GM21390 (cell line): ENCODE results near the gene CPXM2.

Source experiments
- ATAC-seq: cut with Tn5 transposase; IDR thresholded peaks from one replicate; pipeline ENCODE4 v1.9.1; 2021; ENCODE audit not compliant: unreplicated experiment

The CPXM2 gene

DNA sequence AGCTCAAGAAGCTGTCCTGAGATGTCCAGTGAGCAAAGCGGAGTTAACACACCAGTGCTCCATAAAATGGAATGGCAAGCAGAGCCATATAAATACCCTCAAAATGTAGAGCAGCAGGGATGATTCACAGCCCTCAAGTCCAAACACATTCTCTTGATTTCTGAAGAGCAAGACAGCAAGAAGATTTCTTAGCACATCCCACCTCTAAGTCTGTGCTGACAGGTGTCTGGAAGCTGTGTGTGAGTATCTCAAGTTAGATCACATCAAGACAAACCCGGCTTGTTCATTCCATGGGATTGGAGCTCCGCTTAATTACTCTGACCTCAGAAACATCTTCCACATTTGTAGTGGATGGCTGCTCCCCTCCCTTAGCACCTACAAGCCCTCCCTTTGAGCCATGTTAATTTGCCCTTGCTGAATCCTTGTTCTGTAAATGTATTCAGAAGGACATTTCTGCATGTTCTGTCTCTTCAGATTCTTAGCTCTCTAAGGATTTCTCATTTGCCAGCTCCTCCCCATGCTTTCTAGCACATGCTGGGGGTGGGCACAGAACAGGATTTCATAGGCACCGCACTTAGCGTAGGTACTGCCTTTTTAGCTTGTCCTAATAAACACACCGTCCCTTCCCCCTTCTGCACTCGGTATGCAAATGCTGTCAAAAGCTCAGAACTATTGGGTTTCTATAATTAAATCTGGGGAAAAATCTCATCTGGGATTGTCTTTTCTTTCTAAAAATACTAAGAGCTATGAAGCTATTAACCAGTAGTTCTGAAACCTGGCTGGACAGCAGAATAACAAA is 112.7 kb downstream of the CPXM2 start:
- no peak for ATAC-seq

DNA sequence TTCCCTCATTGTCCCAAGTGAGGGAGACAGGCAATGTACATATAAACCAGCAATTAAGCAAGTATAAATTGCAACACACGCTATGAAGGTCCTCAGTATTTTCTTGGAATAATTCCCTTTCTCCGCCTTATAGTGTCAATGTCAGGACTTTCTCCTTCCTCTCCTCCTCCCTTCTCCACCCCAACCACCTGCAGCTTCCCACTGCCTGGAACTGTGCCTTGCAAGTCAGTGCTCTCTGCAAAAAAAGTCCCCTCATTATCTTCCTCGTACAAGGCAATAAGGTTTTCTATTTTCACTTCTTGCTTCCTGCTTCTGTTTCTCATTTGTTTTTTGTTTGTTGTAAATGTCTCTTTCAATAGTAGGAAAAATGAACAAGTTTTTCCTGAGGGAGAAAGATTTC is 113.7 kb downstream of the CPXM2 start:
- no peak for ATAC-seq

DNA sequence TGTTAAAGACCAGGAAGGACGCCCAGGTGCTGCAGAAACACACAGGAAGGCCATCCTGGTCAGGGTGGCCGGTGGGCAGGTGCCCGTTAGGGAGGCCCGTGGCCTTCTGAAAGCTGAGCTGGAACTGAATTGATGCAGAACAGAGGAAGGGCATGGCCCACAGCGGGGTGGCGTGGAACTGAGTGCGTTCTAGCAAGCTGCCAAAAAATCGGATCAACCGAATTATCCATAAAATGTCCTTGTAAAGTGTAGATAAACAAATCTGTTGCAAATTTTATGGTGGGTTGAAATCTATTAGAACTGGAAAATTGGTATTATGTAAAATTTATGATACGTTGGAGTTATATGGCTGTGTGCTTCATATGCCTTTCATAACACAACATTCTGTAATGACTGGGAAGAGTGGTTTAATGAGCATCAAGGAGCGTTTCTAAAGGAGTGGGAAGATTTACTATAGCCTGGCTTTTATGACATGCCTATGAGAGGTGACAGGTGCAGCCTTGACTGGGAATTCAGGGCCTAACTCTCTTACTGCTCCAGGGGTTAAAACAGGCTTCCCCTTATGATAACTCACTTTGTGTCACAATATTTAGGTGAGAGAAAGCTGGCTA is 117.4 kb downstream of the CPXM2 start:
- no peak for ATAC-seq

DNA sequence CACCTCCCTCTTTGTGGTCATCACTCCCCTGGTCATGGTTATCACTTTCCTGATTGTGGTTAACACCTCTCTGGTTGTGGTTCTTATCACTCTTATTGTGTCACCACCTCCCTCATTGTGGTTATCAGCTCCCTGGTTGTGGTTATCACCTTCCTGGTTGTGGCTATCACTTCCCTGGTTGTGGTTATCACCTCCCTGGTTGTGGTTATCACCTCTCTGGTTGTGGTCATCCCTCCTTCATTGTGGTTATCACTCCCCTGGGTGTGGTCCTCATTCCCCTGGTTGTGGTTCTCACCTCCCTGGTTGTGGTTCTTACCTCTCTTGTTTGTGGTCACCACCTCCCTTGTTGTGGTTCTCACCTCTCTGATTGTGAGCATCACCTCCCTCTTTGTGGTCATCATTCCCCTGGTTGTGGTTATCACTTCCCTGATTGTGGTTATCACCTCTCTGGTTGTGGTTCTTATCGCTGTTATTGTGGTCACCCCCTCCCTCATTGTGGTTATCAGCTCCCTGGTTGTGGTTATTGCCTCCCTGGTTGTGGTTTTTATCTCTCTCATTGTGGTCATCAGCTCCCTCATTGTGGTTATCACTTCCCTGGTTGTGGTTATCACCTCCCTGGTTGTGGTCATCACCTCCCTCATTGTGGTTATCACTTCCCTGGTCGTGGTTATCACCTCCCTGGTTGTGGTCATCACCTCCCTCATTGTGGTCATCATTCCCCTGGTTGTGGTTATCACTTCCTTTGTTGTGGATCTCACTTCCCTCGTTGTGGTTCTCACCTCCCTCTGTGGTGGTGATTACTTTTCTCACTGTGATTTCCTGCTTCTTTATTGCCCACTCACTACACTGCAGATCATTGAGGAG is 118.7 kb downstream of the CPXM2 start:
- no peak for ATAC-seq

DNA sequence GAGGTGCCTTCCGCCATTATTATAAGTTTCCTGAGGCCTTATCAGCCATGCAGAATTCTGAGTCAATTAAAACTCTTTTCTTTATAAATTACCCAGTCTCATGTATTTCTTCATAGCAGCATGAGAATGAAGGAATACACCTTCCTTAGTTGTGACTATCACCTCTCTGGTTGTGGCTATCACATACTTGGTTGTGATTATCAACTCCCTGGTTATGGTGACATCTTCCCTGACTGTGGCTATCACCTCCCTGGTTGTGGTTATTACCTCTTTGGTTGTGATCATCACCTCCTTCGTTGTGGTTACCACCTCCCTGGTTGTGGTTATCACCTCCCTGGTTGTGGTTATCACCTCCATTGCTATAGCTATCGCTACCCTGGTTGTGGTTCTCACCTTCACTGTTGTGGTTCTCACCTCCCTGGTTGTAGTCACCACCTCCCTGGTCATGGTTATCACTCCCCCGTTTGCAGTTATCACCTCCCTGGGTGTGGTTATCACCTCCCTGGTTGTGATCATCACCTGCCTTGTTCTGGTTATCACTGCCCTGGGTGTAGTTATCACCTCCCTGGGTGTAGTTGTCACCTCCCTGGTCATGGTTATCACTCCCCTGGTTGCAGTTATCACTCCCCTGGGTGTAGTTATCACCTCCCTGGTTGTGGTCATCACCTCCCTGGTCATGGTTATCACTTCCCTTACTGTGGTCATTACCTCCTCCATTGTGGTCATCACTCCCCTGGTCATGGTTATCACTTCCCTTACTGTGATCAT is 119.5 kb downstream of the CPXM2 start:
- ATAC-seq, result no peak

DNA sequence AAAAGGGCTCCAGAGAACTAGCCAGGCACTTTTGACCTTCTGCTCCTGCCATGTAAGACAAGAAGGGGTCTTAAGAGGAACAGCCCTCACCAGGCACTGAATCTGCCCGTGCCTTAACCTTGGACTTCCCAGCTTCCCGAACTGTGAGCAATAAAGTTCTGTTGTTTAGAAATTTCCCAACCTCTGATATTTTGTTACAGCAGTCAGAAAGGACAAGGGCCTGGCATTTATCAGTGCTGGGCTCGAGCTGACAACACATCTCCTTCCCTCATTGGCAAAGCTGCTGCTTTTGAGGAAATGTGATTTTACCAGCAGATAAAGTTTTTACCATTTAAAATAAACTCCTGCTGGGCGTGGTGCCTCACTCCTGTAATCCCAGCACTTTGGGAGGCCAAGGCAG is 122.0 kb downstream of the CPXM2 start:
- ATAC-seq, result no peak

DNA sequence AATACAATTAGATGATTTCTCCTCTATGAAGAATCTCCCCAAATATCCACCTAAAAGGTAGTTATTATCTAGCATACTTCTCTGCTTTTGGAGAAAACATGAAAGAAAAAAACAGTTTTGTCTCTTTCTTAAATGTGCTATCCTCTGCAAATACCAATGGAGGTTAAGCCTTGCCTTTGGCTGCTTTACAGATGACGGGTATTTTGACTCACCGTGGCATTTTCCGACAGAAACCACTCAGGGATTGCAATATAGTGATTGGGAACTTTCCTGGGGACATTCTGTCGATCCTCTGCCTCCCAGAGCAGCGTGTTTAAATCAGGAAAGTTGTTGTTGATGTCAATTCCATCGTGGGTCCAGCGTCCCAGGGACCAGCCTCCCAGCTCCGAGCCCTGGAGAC is 124.8 kb downstream of the CPXM2 start:
- ATAC-seq, result no peak

DNA sequence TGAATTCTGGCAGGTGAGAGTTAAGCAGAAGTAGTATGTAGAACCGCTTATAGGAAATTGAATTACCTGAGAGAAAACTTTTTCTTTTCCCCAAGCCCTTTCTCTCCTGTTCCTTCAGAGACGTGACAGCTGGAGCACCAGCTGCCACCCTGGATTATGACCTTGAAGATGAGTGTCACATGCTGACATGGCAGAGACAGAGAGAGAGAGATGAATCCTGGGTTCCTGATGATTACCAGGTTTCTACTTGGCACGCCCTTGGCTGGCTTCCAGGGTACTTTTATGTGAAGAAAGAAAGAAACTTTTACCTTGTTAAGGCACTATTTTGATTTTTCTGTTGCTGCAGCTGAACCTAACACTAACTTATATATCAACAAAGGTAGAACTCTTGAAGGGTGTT is 125.6 kb downstream of the CPXM2 start:
- ATAC-seq, result no peak

DNA sequence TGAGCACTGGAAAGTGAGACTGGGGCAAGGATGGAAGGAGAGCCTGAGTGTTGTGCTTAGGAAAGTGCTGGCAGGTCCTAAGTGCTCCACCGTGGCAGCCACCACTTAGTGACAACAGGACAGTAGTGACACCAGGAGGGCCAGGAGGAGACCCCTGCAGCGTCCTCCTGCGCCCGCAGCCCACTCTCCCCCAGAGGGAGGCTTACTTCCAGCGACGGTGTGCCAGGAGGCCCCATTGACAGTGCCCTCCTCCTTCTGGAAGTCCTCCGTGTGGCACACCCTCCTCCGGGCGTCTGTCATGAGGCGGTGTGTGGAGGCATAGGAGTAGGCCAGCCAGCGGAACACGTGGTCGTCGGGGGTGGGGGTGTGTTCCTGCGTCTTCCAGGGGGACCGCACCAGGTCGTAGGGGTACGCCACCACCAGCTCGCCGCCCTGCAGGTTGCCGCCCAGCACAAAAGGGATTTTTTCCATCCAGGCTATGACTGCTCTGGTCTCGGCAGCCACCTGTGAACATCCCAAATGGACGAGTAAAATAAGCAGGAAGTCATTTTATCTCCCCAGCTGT is 129.9 kb downstream of the CPXM2 start:
- no peak for ATAC-seq

DNA sequence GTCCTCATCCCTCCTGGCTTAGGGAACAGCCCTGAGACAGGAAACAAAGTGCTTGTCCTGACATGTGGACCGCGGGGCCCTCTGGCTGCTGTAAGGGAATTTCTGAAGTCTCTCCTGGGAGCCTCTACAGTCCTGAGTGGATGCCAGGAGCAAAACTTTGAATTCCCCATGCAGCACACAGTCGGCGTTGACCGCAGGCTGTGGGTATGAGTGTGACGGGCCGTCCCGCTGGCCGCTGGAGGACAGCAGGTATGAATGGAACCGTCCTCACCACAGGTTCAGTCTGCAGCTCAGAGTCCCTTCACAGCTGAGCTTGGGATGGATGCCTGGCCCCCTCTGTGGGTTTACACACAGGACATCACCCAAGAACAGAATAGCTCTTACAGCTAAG is 130.6 kb downstream of the CPXM2 start:
- no peak for ATAC-seq

DNA sequence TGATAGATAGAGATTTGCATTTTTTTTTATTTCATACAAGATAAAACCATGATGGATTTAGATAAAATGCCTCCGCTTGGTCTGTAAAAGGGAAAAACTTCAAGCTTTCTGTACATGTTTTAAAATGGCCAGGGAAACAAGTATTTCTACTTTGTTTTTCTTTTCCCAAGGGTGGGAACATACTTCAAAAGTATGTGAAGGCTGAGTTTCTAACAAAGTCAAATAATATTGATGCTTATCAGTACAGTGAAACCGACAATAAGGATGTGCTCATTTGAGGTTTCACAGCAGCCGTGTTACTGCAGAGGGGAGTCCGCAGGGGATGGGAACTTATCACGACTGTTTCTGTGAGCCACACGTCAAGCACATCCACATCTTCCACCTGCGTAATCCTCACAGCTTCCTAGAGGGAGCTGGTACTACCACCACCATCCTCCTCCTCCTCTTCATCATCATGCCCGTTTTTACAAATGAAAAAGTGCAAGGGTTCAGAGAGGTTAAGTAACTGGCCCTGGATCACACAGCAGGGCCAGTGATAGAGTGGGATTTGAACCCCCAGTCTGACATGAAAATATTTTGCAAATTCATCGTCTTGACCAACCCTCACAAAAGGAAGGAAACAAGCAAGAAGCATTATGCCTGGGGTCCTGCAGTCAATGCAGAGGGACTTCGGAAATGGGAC is 131.1 kb downstream of the CPXM2 start:
- ATAC-seq, result no peak

DNA sequence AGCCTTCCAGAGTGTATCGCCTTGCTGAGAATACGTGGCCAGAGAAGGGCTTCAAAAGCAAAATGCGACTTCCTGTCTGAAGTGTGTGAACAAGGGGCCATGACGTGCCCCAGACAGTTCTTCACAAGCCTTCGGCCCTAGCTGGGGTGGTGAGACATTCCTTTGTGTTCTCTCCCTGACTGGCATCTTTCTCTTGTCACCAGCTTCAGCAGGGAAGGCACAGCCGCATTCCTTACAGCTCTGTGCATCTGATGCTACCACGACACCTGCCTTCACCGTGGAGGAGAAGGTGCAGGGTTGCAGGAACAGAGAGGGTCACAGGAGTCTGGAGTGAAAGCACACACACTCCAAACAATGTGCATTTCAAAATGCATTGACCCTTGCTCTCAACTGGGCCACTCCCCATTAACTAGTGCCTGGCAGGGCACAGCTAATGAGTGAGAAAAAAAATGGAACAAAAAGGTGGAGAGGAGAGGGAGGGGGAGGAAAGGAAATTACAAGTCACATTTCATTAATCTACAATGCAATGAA is 132.0 kb downstream of the CPXM2 start:
- no peak for ATAC-seq

DNA sequence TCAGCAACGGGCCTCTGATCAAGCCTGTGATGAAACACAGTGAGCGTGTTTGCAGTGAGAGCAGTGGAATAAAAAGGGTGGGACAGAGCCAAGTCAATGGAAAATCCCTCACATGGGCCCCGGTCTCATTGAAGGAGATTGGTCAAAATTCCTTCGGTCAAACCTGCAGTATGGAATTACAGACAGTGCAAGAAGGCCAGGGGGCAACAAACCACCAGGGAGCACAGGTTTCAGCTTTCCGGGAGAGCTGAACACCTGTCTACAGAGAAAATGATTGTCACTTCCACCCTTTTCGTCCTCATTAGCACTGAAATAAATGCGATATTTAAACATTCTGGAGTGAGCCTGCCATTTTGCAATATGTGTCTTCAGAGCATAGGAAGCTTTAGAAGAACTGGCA is 132.6 kb downstream of the CPXM2 start:
- no peak for ATAC-seq

DNA sequence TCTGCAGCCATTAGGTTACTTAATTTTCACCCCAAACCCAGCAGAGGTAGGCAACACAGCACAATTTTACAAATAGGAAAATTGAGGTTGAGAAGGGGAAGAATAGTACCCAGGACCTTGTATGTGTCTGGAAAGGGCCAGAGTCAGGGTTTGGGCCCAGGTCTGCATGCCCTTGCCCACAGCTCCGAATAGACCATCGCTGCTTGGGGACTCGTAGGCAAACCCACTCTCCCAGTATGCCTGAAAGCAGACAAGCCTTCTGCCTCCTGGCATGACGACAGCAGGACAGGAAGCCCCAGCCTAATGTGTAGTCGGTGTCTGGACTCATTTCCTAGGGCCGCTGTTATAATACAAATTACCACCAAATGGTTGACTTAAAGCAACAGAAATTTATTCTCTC is 133.8 kb downstream of the CPXM2 start:
- ATAC-seq, result no peak

DNA sequence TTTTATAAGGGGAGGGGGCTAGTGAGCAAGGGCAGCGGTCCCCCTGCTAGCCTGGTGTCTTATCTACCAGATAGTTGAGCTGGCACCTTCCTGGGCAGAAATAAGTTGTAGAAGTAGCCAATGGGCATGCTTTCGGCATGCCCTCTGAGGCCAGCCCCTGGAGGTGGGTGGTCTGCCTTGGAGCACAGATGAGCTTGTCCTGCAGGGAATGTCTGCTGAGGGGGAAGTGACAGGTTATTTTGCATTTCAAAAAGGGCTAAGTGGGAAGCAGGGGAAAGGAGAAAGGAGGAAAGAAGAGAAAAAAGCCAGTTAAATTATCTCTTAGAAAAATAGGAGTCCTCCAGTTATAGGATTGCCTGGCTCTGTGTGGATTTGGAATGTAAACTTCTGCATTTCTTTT is 136.5 kb downstream of the CPXM2 start:
- no peak for ATAC-seq

DNA sequence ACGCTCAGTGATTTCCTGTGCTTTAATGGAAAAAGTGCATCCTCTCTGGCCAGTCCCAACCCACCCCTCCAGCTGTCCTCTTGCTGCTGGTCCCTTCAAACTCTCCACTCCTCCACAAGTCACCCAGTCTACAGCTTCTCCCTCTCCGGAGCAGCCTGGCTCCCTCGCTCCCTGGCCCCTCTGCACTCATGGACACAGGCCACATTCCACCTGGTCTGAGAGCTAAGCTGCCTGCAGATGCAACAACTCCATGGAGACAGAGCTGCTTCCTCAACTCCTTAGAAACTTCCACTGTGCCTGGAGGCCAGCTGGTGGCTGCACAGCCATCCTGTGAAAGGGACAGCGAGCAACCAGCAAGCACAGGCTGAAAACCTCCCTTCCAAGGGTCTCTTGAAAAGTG is 137.5 kb downstream of the CPXM2 start:
- no peak for ATAC-seq

DNA sequence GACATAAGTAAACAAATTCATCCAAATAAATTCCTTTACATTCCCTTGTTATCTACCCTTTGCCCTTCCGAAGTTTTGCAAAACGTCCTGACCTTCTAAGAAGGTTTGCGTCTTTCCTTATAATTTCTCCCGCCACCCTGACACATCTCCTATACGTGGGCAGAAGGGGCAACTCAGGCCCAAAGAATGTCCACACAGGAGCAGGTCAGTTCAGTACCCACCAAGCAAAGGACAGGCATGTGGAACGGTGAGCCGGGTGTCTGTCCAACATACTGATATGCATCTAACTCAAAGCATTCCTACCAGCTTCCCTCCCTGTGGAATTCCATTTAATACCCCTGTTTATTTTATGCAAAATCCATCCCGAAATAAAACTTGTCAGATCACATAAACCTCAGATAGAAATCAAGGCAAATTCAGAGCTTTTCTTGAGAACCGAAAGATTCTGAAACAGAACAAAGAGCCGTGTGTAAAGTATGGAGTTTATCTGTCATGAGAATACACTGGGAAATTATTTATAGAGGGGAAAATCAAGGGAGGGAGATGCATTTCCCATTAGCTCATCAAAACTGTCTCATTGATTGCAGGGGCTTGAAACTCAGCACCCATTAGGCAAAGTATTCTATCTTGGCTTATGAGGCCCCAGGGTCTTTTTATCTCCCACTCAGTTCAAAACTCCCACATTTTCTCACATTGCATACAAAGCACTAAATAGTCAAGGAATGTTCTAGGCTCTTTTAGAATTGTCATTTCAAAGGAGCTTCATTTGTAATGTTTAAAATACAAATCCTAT is 140.1 kb downstream of the CPXM2 start:
- ATAC-seq, result no peak

DNA sequence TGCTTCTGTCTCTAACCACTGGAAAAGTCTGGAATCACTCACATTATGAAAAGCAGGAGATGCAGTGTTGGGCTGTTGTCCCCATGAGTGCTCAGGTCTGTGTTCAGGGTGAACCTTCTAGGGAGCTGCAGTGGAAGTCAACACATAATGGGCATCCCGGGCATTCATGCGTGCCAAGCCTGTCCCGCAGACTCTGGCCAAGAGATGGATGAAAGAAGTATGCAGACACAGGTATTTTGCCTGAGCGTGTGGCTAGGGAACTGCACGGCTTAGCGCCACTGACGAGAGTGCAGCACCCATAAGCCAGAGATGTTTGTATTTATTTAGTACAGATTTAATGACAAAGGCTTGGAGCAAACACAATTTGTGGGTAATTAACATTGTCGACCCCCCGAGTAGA is 140.7 kb downstream of the CPXM2 start:
- no peak for ATAC-seq

DNA sequence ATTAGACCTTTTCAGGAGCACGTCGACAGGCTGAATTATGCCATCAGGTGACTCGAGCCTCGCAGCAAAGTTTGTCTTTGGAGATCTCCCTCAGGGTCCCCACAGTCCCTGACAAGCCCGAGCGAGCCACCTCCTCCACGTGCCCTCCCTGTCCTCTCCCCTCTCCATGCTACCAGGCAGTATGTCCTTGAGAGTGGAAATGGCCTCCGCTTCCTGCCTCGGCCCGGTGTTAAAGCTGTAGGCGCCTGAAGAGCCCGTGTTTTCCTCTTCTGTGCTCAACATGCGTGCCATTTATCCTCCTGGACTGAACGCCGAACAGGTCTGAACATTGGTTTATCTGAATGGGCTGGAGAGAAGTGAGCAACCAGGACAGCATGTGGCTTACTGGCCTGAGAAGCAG is 142.9 kb downstream of the CPXM2 start:
- no peak for ATAC-seq
